NK-92 treated with Interleukin-12 subunit alpha and Interleukin-12 subunit beta, amount 100 ng/mL, for 24 hours (cell line): ENCODE data around the gene MCC.

ENCODE experiments used
- DNase-seq: peaks from one replicate; lab custom pipeline; 2025; lab: John Stamatoyannopoulos, UW

MCC gene

GRCh38 chr5:113269023-113269997, 218.9 kb downstream of the MCC start:
- DNase-seq, result no peak

DNA sequence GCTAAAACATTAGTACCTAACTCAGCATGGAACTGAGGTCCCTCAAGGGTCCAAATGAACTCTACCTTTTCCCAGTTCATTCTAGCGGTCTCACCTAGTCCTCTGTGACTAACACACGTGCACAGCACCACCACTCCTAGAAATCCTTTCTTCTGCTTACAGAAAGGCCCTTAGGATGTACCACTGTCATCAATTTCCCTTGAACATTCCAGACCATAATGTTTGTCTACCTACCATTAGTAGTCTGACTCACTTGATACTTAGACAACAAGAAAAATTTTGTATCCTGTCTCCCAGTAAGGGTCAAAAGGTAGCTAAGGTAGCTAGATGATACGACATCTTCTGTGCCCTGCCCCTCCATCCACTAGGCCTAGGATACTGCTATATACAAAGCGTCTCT, 220.0 kb downstream of the MCC start:
- DNase-seq, result no peak

- DNase-seq, result no peak
Observed at GRCh38 chr5:113267361-113267900, 220.8 kb downstream of the MCC start.

DNA sequence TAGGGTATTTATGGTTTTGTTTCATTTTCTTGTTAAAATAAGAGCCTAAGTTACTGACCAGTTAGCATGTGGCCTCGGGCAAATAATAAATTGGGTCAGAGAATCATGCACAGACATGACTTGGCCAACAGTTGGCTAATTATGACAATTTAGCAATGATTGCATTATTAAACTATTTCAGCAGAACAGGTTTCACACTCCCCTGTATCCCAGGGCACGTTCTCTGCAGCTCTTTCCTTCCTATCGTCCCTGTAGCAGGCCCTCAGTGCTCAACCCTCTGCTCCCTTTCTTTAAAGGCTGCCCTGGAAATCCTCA, 221.4 kb downstream of the MCC start:
- no peak for DNase-seq

- no peak for DNase-seq
Observed at GRCh38 chr5:113266227-113266912, 221.9 kb downstream of the MCC start.

DNA sequence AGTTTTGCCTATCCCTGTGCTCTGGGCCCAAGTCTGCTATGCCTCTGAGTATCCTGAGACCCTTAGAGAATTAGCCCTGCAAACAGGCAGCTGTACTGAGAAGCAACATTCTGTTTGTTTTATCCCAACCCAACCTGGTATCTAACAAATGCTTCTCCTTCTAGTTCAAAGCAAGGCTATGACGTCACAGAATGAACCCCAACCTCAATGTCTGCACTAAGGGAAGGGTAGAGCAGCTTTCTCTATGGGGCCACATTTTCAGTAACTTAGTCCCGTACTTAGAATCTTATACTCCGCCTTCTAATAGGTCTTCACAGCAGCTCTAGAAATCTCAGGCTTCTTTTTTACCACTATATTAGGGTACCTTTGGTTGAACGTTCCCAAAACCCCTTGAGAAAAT, 223.1 kb downstream of the MCC start:
- DNase-seq, result no peak

DNA sequence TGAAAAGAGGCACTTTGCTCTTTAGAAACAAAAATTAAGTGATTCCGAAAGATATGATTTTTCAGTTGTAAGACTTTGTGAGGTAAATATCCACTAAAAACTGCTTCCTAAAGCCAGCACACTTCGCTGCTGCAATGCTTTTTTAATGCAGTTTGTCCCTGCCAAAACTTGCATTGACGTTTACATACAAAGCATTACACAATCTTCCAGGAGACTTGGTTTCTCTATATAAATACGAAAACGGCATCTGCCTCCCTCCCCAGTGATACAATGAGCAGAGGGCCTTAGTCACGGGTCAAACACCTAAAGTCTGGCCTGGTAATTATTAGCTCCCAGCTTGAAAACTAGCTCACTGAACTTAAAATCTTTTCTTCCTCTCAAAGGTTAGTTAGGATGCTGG, 224.2 kb downstream of the MCC start:
- no peak for DNase-seq

- no peak for DNase-seq
Observed at GRCh38 chr5:113263545-113263944, 224.7 kb downstream of the MCC start.

GRCh38 chr5:113262674-113263073, 225.6 kb downstream of the MCC start:
- DNase-seq, result no peak

GRCh38 chr5:113259034-113259433, 229.2 kb downstream of the MCC start:
- DNase-seq, result no peak

DNA sequence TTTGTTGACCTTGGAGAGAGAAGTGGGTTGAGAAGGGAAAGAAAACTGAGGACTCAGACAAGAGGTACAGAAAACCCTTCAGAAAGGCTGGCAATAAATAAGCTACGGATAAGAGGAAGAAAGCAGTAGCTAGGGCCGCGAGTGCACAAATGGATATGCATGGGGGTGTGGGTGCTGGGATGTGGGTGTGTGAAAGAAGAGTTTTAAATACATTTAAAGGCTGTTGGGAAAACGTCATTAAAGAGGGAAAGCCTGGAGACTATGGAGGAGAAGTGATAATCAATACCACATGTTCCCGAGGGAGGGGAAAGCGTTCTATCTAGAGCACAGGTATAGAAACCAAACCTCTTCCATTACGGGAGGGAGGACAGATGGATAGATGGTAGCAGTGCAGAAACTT, 230.7 kb downstream of the MCC start:
- DNase-seq, result no peak

DNA sequence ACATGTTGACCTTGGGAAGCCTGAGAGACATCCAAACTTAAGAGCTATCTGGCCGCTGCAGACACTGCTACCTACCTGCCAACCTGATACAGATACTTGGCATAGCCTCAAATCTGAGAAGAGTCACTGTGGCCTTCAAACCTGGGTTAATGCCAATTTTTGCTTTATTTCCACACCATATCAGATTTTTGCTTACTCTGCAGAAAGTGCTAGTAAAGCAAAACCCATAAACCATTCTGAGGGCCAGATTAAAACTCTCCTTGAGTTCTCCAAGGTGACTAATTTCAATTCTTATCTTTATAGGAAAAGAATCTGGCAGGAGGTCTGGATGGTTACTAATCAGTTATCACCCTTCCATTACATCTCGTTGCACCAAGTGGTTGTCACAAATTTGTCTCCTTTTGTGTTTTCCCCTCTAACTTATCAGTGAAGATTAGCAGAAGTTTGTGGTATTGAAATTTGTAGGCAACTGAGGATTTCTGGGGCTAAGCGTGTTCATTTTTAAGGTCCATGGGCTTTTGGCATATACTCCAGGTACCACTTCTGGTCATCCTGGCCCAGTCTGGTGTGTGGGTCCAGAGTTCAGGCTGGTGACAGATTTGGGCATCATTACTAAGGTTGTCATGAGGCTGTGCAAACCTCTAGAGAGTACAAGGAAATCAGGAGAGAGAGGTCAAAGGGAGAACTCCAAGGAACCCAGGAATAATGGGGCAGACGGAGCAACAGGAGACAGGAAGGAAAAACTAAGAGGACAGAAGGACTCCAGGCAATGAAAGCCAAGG, 231.4 kb downstream of the MCC start:
- no peak for DNase-seq

GRCh38 chr5:113255579-113256386, 232.5 kb downstream of the MCC start:
- no peak for DNase-seq

DNA sequence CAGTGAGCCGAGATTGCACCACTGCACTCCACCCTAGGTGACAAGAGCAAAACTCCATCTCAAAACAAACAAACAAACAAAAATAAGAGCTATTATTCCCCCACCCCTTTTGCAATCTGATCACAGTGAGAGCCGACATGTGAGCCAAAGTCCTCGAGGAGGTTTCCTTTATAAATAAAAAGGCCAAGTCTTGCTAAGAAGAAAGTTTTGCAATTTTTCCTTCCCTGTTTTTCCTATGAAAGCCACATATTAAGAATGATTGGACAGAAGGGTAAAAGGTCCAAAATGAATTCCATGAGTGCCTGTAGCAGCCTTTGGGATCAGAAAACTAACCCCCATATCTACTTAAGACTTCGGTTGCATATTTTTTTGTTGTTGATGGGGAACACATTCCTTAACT, 233.1 kb downstream of the MCC start:
- no peak for DNase-seq

DNA sequence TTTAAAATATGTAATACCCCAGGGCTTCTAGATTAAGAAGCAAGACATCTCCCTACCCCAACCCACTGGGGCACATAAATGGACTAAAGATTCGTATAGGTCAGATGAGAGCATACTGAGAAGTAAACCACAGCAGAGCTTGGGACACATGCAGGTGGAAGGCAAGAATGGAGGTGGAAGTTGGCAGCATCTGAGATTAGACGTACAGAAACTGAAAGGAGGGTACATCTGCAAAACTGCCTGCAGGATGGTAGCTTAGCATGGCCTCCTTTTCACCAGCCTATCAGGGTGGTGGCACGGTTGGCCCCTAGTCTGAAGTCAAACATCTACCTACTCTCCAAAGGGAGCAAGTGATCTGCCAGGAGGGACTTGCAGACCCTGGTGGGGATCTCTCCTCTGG, 235.2 kb downstream of the MCC start:
- DNase-seq, result no peak

DNA sequence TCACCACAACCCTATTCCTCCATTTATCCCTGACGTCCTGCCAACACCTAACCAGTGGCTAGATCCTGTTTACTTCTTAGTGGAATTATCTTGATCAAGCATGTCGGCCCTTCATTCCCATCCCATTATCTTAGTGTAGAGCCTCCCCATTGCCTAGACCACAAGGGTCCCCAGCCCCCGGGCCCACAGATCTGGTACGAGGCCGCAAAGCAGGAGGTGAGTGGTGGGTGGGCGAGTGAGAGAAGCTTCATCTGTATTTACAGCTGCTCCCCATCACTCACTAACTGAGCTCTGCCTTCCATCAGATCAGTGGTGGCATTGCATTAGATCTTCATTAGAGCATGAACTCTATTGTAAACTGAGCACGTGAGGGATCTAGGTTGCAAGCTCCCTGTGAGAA, 236.2 kb downstream of the MCC start:
- no peak for DNase-seq

- no peak for DNase-seq
Observed at GRCh38 chr5:113250341-113250953, 237.8 kb downstream of the MCC start.

DNA sequence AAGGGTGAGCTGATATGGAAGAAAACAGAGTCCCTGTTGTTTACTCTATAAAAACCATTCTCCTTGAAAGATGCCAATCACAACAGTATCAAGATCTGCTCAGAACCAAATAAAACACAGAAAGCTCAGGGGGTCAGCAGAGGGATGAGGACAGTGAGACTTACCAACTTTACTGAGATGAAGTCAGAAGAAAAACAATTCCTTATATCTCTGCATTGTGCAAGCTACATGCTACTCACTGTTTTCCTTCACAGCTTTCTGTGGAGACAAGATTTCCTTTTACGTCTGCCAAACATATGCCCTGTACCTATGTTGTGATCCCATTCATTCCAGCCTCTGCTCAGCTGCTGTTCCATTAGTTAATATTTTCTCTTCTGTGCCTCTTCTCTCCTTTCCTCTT, 239.0 kb downstream of the MCC start:
- DNase-seq, result no peak

- no peak for DNase-seq
Observed at GRCh38 chr5:113246361-113246870, 241.8 kb downstream of the MCC start.

DNA sequence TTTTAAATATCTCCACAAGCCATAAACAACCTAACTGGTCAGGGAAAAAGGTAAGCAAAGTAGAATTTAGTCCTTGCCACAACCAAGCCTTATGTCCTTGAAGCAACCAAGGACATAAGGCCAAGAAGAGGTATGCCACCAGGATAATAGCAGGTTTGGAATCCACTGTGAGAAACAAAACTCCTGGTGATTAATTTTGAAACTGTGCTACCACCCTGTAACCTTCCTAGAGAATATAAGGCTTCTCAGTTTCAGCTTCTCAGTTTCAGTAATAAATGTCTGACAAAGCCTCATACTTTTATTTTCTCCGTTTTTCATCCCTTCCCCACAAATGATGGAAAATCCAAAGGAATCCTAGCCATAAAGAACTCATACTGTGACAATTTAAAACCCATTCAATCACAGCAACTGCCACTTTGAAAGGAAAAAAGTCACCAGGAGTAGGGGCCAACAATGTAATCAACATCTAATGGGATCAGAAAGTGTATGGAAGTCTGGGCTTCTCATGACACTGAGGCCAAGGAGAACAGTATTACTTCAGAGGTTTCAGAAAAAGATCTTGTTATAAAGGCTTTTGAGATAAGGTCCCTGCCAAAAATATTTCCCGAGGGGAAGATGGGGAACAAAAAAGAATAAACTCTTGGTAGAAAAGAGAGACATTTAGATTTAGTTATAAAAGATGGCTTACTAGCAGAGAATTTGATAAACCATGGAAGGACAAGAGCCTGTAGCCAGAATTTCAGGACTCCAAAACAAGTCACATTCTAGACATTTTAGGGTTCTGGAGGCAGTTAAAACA, 242.6 kb downstream of the MCC start:
- DNase-seq, result no peak
